Neural crest cell (in vitro differentiated cells): ENCODE results near the gene PALD1. TPM values are rescaled to one million over a fixed set of nuclear protein-coding genes. Genes with fewer than 3 reads are reported as not detected.

Experiments used
- DNase-seq: peaks from one replicate; pipeline ENCODE4 v3.0.0; 2021; ENCODE audit warnings: low read depth, mixed read lengths, low spot score
- H3K27ac Mint-ChIP-seq: one replicate; pipeline ENCODE4 v1.8.0; 2021; ENCODE audit warnings: mild to moderate bottlenecking, mixed read lengths; ENCODE audit not compliant: unreplicated experiment
- H3K27me3 Mint-ChIP-seq: 2 replicates; pipeline ENCODE4 v1.8.0; 2021; ENCODE audit warnings: low read depth, mild to moderate bottlenecking, mixed read lengths
- H3K36me3 Mint-ChIP-seq: 2 replicates; pipeline ENCODE4 v1.8.0; 2021; ENCODE audit warnings: low read depth, mild to moderate bottlenecking, mixed read lengths
- H3K4me1 Mint-ChIP-seq: 2 replicates; pipeline ENCODE4 v1.8.0; 2021; ENCODE audit warnings: mixed read lengths
- H3K4me3 Mint-ChIP-seq: one replicate; pipeline ENCODE4 v1.8.0; 2021; ENCODE audit warnings: mild to moderate bottlenecking, mixed read lengths
- H3K9me3 Mint-ChIP-seq: 2 replicates; pipeline ENCODE4 v1.8.0; 2021; ENCODE audit warnings: mixed read lengths
- total RNA-seq: library from RNA; stranded (reverse); gene quantifications from 2 replicates; pipeline ENCODE4 v1.2.1, GENCODE V29; 2021
- TF ChIP-seq, protein P1 (sequence below): fragments of 200-600 bp; sonication (generic); conservative IDR thresholded peaks from 2 replicates; pipeline ENCODE4 v1.5.0; 2021; ENCODE audit warnings: antibody characterized with exemption, mild to moderate bottlenecking

The PALD1 gene
- total RNA-seq, 1 donor from 2014 or later = 14.3 TPM

- TF ChIP-seq, protein P1, sequence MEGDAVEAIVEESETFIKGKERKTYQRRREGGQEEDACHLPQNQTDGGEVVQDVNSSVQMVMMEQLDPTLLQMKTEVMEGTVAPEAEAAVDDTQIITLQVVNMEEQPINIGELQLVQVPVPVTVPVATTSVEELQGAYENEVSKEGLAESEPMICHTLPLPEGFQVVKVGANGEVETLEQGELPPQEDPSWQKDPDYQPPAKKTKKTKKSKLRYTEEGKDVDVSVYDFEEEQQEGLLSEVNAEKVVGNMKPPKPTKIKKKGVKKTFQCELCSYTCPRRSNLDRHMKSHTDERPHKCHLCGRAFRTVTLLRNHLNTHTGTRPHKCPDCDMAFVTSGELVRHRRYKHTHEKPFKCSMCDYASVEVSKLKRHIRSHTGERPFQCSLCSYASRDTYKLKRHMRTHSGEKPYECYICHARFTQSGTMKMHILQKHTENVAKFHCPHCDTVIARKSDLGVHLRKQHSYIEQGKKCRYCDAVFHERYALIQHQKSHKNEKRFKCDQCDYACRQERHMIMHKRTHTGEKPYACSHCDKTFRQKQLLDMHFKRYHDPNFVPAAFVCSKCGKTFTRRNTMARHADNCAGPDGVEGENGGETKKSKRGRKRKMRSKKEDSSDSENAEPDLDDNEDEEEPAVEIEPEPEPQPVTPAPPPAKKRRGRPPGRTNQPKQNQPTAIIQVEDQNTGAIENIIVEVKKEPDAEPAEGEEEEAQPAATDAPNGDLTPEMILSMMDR = no peak
- Mint-ChIP-seq H3K4me1 (peaks cover 4% of the 10 kb centered on the region), H3K27ac (no peak overlapping the region), H3K9me3 (no peaks in the 10 kb centered on the region), H3K27me3 (no peaks in the 10 kb centered on the region), H3K4me3 (no peak overlapping the region), H3K36me3 (no peaks in the 10 kb centered on the region)
- no peak for DNase-seq
These were observed 85.7 kb downstream of the PALD1 start for GRCh38 chr10:70564113-70564725.

DNA sequence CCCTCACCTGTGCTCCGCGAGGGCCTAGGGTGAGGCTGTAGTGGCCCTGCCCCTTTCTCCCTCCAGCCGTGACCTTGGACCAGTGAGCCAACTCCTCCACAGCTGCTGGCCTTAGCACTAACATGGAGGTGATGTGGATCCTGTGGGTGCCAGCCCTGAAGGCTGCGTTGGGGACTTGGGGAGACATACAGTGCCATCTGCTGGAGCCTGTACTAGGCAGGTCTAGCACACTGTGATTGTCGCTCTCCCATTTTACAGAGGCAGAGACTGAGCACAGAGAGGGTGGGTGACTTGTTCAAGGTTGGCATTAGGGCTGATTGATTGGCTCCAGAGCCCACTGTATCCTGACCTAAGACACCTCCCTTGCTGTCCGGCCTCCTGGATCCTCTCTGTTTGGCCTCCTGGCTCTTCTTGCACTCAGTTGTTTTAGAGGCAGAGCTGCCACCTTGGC is 86.4 kb downstream of the PALD1 start:
- no peaks in the 10 kb centered on the region for H3K4me1 Mint-ChIP-seq
- no peak overlapping the region for H3K4me3 Mint-ChIP-seq
- peak overlapping the region; percentile 57 for H3K27ac Mint-ChIP-seq
- no peaks in the 10 kb centered on the region for H3K36me3 Mint-ChIP-seq
- no peak for DNase-seq
- no peaks in the 10 kb centered on the region for H3K9me3 Mint-ChIP-seq
- H3K27me3 Mint-ChIP-seq = no peaks in the 10 kb centered on the region
- TF ChIP-seq, protein P1 = no peak

DNA sequence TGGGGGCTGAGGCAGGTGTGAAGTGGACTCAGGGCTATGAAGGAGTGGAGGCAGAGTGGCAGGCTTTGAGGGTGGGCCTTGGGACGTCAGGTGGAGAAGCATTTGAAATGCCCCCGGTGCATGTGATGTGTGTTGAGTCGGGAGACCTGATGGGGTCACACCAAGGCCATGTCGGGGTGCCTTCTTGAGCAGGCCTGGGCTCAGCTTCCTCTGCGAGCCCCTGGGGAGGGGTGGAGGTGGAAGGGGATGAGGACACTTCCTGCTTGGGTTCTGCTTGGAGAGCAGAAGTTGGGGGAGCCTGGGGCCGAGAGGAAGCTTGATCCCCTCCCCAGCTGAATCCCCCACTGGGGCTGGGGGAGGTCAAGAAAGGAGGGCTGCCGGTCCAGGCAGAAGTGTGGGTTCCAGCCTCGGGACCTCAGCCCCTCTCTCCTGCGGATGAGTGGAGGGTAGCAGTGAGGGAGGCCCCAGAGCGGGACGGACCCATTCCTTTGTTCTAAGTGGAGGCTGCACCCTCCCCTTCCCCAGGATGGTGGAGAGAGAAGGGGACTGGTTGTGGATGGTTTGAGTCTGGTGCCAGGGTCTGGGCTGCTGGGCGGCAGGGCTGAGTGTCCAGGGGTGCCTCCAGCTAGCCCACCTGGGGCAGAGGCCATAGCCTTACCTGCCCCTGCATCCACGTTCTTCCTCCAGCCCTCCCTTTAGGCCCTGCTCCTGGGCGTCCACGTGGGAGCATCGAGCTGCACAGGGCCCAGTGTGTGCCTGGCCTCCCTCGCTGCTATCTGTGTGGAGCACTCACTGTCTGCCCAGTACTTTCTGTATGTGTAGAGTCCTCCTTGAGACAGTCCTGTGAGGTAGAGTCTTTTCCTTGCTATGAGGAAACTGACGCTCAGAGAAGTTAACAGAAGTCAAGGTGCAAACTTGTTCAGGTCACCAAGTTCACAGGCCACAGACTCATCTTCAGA is 87.3 kb downstream of the PALD1 start:
- no peaks in the 10 kb centered on the region for H3K9me3 Mint-ChIP-seq
- H3K4me3 Mint-ChIP-seq = no peak overlapping the region
- TF ChIP-seq, protein P1 = no peak
- DNase-seq = no peak
- H3K4me1 Mint-ChIP-seq = no peaks in the 10 kb centered on the region
- H3K36me3 Mint-ChIP-seq = no peaks in the 10 kb centered on the region
- H3K27me3 Mint-ChIP-seq = no peaks in the 10 kb centered on the region
- H3K27ac Mint-ChIP-seq = peak overlapping the region; percentile 62

DNA sequence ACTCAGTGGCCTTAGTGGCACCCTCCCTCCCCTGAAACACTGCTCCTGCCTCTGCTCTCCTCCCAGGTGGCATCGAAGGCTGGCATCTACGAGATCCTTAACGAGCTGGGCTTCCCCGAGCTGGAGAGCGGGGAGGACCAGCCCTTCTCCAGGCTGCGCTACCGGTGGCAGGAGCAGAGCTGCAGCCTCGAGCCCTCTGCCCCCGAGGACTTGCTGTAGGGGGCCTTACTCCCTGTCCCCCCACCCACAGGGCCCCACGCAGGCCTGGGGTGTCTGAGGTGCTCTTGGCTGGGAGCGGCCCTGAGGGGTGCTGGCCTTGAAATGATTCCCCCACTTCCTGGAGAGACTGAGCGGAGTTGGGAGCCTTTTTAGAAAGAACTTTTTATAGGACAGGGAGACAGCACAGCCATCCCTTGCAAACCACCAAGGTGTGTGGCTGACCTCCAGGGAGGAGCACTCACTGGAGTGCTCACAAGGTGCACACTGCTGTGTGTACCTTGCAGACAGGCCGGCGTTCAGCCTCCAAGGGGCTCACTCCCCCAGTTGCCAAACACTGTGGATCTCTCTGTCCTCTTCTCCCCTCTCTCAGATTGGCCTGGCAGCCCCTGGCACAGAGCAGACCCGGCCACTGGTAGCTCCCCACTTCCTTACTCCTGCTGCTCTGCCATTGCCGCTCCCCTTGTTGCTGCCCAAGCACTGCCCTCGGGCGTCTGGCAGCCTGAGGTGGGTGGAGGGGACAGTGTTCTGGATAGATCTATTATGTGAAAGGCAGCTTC is 88.1 kb downstream of the PALD1 start:
- no peaks in the 10 kb centered on the region for H3K27me3 Mint-ChIP-seq
- TF ChIP-seq, protein P1 = no peak
- H3K4me1 Mint-ChIP-seq = no peaks in the 10 kb centered on the region
- no peak overlapping the region for H3K4me3 Mint-ChIP-seq
- no peaks in the 10 kb centered on the region for H3K9me3 Mint-ChIP-seq
- no peaks in the 10 kb centered on the region for H3K36me3 Mint-ChIP-seq
- no peak for DNase-seq
- H3K27ac Mint-ChIP-seq = peak overlapping the region; percentile 62

- Mint-ChIP-seq H3K9me3 (no peaks in the 10 kb centered on the region), H3K4me3 (no peak overlapping the region), H3K4me1 (no peaks in the 10 kb centered on the region), H3K36me3 (no peaks in the 10 kb centered on the region), H3K27me3 (no peaks in the 10 kb centered on the region), H3K27ac (no peak overlapping the region)
- TF ChIP-seq, protein P1 = no peak
- DNase-seq = no peak
These were observed 89.0 kb downstream of the PALD1 start for GRCh38 chr10:70567603-70568002.
